Fibroblast of lung (primary cell): ENCODE data around the gene MYRF. TPM values are rescaled to one million over a fixed set of nuclear protein-coding genes. Genes with fewer than 3 reads are reported as not detected.

Experiments
- DNase-seq, 2 donors: peaks; one replicate each; pipeline versions ENCODE4 v3.0.0 to v3.0.0-alpha.2; 2010; ENCODE audit warnings: low read depth in 2 of 2
- H2AFZ ChIP-seq: 2 replicates; pipeline ENCODE4 v1.5.1; 2012; ENCODE audit warnings: low read length, control low read depth, inconsistent platforms
- H3K27ac ChIP-seq: 2 replicates; pipeline ENCODE4 v1.5.1; 2011; ENCODE audit warnings: low read length, control low read depth; ENCODE audit not compliant: insufficient read depth
- H3K27me3 ChIP-seq: 2 replicates; pipeline ENCODE4 v1.5.1; 2011; ENCODE audit warnings: mild to moderate bottlenecking, low read length; ENCODE audit not compliant: control insufficient read depth, insufficient read depth
- H3K36me3 ChIP-seq: 2 replicates; pipeline ENCODE4 v1.5.1; 2011; ENCODE audit warnings: low read length; ENCODE audit not compliant: control insufficient read depth, insufficient read depth
- H3K4me1 ChIP-seq: 2 replicates; pipeline ENCODE4 v1.5.1; 2011; ENCODE audit warnings: low read length; ENCODE audit not compliant: control insufficient read depth, insufficient read depth; ENCODE audit errors: extremely low read depth
- H3K4me2 ChIP-seq: 2 replicates; pipeline ENCODE4 v1.5.1; 2011; ENCODE audit warnings: low read length, control low read depth; ENCODE audit not compliant: insufficient read depth; ENCODE audit errors: extremely low read depth
- H3K4me3 ChIP-seq, 4 experiments: fragments of 200-600 bp in 1 of 4; sonication (generic) in 1 of 4; replicated peaks in 1 of 4; 2 replicates each; pipeline ENCODE4 v1.5.1; 2011 to 2016; ENCODE audit warnings: low read length in 4 of 4, low read depth in 3 of 4, mild to moderate bottlenecking in 3 of 4, control low read depth in 2 of 4, inconsistent platforms in 1 of 4, mixed read lengths in 1 of 4; ENCODE audit not compliant: insufficient read depth in 1 of 4; ENCODE audit errors: control extremely low read depth in 1 of 4
- H3K79me2 ChIP-seq: 2 replicates; pipeline ENCODE4 v1.5.1; 2012; ENCODE audit warnings: mild to moderate bottlenecking, low read length, inconsistent platforms; ENCODE audit not compliant: control insufficient read depth, insufficient read depth
- H3K9ac ChIP-seq: 2 replicates; pipeline ENCODE4 v1.5.1; 2011; ENCODE audit warnings: mild to moderate bottlenecking, low read length, control low read depth; ENCODE audit not compliant: insufficient read depth
- H3K9me3 ChIP-seq: 2 replicates; pipeline ENCODE4 v1.5.1; 2012; ENCODE audit warnings: low read depth, low read length; ENCODE audit not compliant: control insufficient read depth, insufficient read depth
- H4K20me1 ChIP-seq: 2 replicates; pipeline ENCODE4 v1.5.1; 2011; ENCODE audit warnings: low read length; ENCODE audit not compliant: control insufficient read depth, insufficient read depth; ENCODE audit errors: extremely low read depth
- EZH2 ChIP-seq: IDR thresholded peaks from 2 replicates; pipeline ENCODE4 v1.5.1; 2012; ENCODE audit warnings: low read length, control low read depth, mild to moderate bottlenecking; ENCODE audit errors: missing control alignments
- polyA plus RNA-seq, 2 donors: library from polyadenylated mRNA; depleted of rRNA in 1 of 2; stranded (reverse) in 1 of 2; unstranded in 1 of 2; fragments of >200 nt; gene quantifications; 2 replicates each; pipeline ENCODE4 v1.2.1, GENCODE V29; 2011 to 2012; ENCODE audit warnings: missing spikeins in 1 of 2
- total RNA-seq: library from RNA; depleted of rRNA; stranded (reverse); fragments of >200 nt; gene quantifications from 2 replicates; pipeline ENCODE4 v1.2.1, GENCODE V29; 2014
- TF ChIP-seq, protein P1 (sequence below), 2 donors: IDR thresholded peaks in 1 of 2; conservative IDR thresholded peaks in 1 of 2; 1 replicate in 1 of 2; 2 replicates in 1 of 2; pipeline ENCODE4 v1.5.1; 2011 to 2012; ENCODE audit warnings: low read length in 2 of 2, control low read depth in 1 of 2, inconsistent platforms in 1 of 2, low read depth in 1 of 2, mild to moderate bottlenecking in 1 of 2

Gene MYRF
- total and polyA plus RNA-seq, 2 donors (not counting 1 experiment from before 2014, with no cell fraction given) = 0.10 to 0.17 TPM

DNA sequence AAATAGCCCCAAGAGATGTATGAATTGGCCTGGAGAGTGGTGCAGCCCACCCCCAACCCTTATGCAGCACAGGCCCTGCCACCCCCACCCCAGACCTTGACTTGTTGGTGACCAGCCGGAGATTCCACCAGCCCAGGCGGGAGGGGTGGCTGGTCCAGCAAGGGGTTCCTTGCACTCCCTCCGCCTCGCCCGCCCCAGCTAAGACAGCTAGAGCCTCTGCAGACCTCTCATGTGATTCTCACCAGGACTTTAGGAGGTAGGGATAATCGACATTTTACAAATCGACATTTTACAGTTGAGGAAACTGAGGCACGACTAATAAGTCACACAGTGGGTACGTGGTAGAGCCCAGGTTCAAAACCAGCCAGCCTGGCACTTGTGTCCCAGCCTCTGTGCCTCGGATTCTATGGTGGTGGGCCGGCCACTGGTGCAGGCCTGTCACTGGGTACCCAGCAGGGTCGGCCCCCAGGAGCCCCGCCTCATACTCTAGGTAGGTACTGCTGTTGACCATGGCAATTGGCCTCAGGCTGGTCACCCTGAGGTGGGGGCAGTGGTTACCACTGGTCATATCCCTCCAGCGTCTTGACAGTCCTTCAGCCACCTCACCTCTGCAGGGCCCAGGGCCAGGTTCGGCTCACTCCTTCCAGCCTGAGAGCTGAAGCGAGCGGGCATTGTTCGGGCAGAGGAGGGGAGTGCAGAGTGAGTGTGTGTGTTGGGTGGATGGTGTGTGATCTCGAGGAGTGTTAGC, 35.0 kb upstream of the MYRF start:
- H4K20me1 ChIP-seq = no peaks in the 10 kb centered on the region
- H3K36me3 ChIP-seq = no peaks in the 10 kb centered on the region
- no peaks in the 10 kb centered on the region for H3K79me2 ChIP-seq
- no peak overlapping the region for H3K4me3 ChIP-seq
- no peaks in the 10 kb centered on the region for H3K9me3 ChIP-seq
- no peak for DNase-seq
- H3K9ac ChIP-seq = no peak overlapping the region
- no peak overlapping the region for H2AFZ ChIP-seq
- H3K27ac ChIP-seq = peak overlapping the region; percentile 53
- peaks cover 6% of the 10 kb centered on the region for H3K4me1 ChIP-seq
- H3K27me3 ChIP-seq = peaks cover 6% of the 10 kb centered on the region
- H3K4me2 ChIP-seq = peak overlapping the region; percentile 75
- TF ChIP-seq, protein P1, sequence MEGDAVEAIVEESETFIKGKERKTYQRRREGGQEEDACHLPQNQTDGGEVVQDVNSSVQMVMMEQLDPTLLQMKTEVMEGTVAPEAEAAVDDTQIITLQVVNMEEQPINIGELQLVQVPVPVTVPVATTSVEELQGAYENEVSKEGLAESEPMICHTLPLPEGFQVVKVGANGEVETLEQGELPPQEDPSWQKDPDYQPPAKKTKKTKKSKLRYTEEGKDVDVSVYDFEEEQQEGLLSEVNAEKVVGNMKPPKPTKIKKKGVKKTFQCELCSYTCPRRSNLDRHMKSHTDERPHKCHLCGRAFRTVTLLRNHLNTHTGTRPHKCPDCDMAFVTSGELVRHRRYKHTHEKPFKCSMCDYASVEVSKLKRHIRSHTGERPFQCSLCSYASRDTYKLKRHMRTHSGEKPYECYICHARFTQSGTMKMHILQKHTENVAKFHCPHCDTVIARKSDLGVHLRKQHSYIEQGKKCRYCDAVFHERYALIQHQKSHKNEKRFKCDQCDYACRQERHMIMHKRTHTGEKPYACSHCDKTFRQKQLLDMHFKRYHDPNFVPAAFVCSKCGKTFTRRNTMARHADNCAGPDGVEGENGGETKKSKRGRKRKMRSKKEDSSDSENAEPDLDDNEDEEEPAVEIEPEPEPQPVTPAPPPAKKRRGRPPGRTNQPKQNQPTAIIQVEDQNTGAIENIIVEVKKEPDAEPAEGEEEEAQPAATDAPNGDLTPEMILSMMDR (conservative IDR thresholded peaks at IDR 0.05 in 1 of 2, IDR thresholded peaks at IDR 0.05 in 1 of 2; ENCODE audit: low read depth in 1 of 2, low read length in 2 of 2) = no peak
- no peak for TF ChIP-seq EZH2

DNA sequence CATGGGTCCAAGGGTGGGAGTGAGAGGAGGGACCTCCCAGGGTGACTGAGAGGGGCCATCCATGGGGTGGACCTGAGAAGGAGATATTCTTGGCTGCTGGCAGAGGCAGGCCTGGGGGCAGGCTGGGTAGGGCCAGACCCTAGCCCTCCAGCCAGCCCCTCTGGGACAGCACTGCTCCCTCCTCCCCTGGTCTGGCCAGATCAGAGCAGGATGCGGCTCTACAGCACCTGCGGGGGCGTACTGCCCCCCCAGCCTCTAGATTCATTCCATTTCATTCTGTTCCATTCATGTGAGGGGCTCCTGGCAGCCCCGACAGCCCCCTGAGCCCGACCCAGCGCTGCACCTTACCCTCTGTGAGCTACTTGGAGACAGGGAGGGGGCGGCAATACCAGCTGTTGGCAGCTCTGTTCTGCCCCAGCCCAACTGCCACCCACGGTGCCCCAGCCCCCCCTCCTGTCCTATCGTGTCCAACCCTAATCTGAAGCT, 34.3 kb upstream of the MYRF start:
- no peaks in the 10 kb centered on the region for H4K20me1 ChIP-seq
- peak overlapping the region; percentile 5 to 60 (median 33) for H3K4me3 ChIP-seq
- peaks cover 6% of the 10 kb centered on the region for H3K27me3 ChIP-seq
- H3K36me3 ChIP-seq = no peaks in the 10 kb centered on the region
- no peak overlapping the region for H2AFZ ChIP-seq
- peaks cover 6% of the 10 kb centered on the region for H3K4me1 ChIP-seq
- peak overlapping the region; percentile 44 for H3K9ac ChIP-seq
- TF ChIP-seq, protein P1 (conservative IDR thresholded peaks at IDR 0.05 in 1 of 2, IDR thresholded peaks at IDR 0.05 in 1 of 2; ENCODE audit: low read depth in 1 of 2, low read length in 2 of 2) = no peak
- no peaks in the 10 kb centered on the region for H3K79me2 ChIP-seq
- H3K4me2 ChIP-seq = peak overlapping the region; percentile 75
- DNase-seq = no peak
- peak overlapping the region; percentile 53 for H3K27ac ChIP-seq
- H3K9me3 ChIP-seq = no peaks in the 10 kb centered on the region

DNA sequence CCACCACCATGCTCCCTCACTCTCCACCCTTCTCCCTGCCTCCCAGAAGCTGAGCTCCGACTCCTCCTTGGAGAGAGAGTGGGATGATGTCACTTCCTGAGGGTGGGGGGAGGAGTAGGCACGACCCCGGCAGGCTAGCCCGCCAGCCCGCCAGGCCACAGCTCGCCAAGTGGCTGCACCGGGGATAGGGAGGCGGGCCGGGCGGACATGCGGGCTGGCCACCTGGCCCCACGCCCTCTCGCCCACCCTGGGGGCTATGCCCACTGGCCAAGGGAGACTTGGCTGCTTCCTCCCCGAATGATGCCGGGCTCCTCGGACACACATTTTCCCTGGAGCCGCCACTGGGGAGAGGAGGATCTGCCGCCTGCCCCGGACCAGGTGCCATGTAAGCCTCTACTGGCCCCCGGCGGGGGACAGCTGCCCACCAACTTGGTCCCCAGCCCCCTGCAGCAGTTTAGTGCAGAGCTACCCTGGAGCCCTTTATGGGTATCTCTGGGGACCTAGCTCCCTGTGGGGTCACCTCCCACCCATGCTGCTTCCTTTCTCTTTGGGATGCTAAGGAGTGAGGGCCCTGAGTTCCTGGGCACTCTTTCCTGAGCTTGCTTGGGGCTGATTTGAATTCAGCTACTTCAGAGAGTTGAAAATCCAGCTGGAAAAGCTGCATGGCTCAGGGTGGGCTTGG, 33.7 kb upstream of the MYRF start:
- Histone ChIP-seq H4K20me1 (no peaks in the 10 kb centered on the region), H3K9me3 (no peaks in the 10 kb centered on the region), H3K4me3 (peak overlapping the region; percentile 37 to 60 (median 49)), H3K27me3 (peaks cover 6% of the 10 kb centered on the region), H3K79me2 (no peaks in the 10 kb centered on the region), H3K4me2 (peak overlapping the region; percentile 75), H3K4me1 (peaks cover 6% of the 10 kb centered on the region), H3K9ac (peak overlapping the region; percentile 48), H2AFZ (peak overlapping the region; percentile 46), H3K27ac (peak overlapping the region; percentile 11), H3K36me3 (no peaks in the 10 kb centered on the region)
- no peak for TF ChIP-seq EZH2
- TF ChIP-seq, protein P1 (conservative IDR thresholded peaks at IDR 0.05 in 1 of 2, IDR thresholded peaks at IDR 0.05 in 1 of 2; ENCODE audit: low read depth in 1 of 2, low read length in 2 of 2) = no peak
- DNase-seq = peak; percentile 63 to 80
